Measurements from ENCODE around the gene ID3. TPM values are rescaled to one million over a fixed set of nuclear protein-coding genes. Genes with fewer than 3 reads are reported as not detected.

ID3 gene
- total RNA-seq, 1 donor from 2014 or later, result 91.4 TPM

GRCh38 chr1:23563755-23564374, 4.6 kb upstream of the ID3 start:
- Histone ChIP-seq H3K27ac (ENCODE audit: low read depth, low read length) (peak overlapping the region; percentile 97), H3K4me3 (ENCODE audit: insufficient read depth, low read depth, low read length) (no peak overlapping the region), H3K36me3 (ENCODE audit: insufficient read depth, low read length) (no peaks in the 10 kb centered on the region), H3K9ac (ENCODE audit: low read length) (peak overlapping the region; percentile 99), H2AFZ (ENCODE audit: low read depth, low read length) (no peak overlapping the region), H3K9me3 (ENCODE audit: insufficient read depth, low read depth, low read length) (no peaks in the 10 kb centered on the region), H3K4me1 (ENCODE audit: insufficient read depth, low read length) (peaks cover 49% of the 10 kb centered on the region), H3K4me2 (ENCODE audit: low read length) (no peak overlapping the region), H4K20me1 (ENCODE audit: insufficient read depth, low read length) (peaks cover 3% of the 10 kb centered on the region), H3K79me2 (ENCODE audit: insufficient read depth, low read length) (peaks cover 13% of the 10 kb centered on the region), H3K27me3 (ENCODE audit: insufficient read depth, low read length) (no peaks in the 10 kb centered on the region)
- Mint-ChIP-seq H3K27me3 (ENCODE audit: low read depth, unreplicated experiment) (no peaks in the 10 kb centered on the region), H3K27ac (ENCODE audit: unreplicated experiment) (peak overlapping the region; percentile 95), H3K4me3 (ENCODE audit: unreplicated experiment) (no peak overlapping the region), H3K4me1 (ENCODE audit: low read depth, unreplicated experiment) (peaks cover 39% of the 10 kb centered on the region), H3K9me3 (ENCODE audit: unreplicated experiment) (no peaks in the 10 kb centered on the region), H3K36me3 (ENCODE audit: low read depth, unreplicated experiment) (no peaks in the 10 kb centered on the region)
- TF ChIP-seq, protein P1, sequence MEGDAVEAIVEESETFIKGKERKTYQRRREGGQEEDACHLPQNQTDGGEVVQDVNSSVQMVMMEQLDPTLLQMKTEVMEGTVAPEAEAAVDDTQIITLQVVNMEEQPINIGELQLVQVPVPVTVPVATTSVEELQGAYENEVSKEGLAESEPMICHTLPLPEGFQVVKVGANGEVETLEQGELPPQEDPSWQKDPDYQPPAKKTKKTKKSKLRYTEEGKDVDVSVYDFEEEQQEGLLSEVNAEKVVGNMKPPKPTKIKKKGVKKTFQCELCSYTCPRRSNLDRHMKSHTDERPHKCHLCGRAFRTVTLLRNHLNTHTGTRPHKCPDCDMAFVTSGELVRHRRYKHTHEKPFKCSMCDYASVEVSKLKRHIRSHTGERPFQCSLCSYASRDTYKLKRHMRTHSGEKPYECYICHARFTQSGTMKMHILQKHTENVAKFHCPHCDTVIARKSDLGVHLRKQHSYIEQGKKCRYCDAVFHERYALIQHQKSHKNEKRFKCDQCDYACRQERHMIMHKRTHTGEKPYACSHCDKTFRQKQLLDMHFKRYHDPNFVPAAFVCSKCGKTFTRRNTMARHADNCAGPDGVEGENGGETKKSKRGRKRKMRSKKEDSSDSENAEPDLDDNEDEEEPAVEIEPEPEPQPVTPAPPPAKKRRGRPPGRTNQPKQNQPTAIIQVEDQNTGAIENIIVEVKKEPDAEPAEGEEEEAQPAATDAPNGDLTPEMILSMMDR (IDR thresholded peaks at IDR 0.05; ENCODE audit: insufficient read depth, low read depth, low read length), result no peak
- TF ChIP-seq EZH2 (IDR thresholded peaks at IDR 0.05; ENCODE audit: insufficient read depth, low read length), result no peak
- DNase-seq (ENCODE audit: low read depth), result no peak
- no peak for FAIRE-seq

DNA sequence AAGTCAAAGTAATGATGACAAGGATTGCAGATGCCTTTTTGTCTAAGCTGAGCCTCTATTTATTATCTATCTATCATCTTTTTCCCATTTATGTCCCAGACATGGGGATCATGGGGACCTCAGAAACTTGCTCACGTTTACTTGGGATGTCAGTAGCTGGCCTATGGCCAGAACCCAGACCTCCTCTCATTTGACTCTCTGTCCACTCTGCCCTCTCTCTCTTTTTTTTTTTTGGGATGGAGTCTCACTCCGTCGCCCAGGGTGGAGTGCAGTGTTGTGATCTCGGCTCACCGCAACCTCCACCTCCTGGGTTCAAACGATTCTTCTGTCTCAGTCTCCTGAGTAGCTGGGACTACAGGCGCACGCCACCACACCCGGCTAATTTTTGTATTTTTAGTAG, 3.7 kb upstream of the ID3 start:
- H3K9me3 ChIP-seq (ENCODE audit: insufficient read depth, low read depth, low read length), result no peaks in the 10 kb centered on the region
- TF ChIP-seq EZH2 (IDR thresholded peaks at IDR 0.05; ENCODE audit: insufficient read depth, low read length), result no peak
- TF ChIP-seq, protein P1 (IDR thresholded peaks at IDR 0.05; ENCODE audit: insufficient read depth, low read depth, low read length), result no peak
- Mint-ChIP-seq H3K36me3 (ENCODE audit: low read depth, unreplicated experiment) (no peaks in the 10 kb centered on the region), H3K4me1 (ENCODE audit: low read depth, unreplicated experiment) (peaks cover 34% of the 10 kb centered on the region), H3K4me3 (ENCODE audit: unreplicated experiment) (peak overlapping the region; percentile 43), H3K27ac (ENCODE audit: unreplicated experiment) (peak overlapping the region; percentile 95), H3K9me3 (ENCODE audit: unreplicated experiment) (no peaks in the 10 kb centered on the region), H3K27me3 (ENCODE audit: low read depth, unreplicated experiment) (no peaks in the 10 kb centered on the region)
- H3K4me2 ChIP-seq (ENCODE audit: low read length), result peak overlapping the region; percentile 89
- H3K27me3 ChIP-seq (ENCODE audit: insufficient read depth, low read length), result no peaks in the 10 kb centered on the region
- peaks cover 44% of the 10 kb centered on the region for H3K4me1 ChIP-seq (ENCODE audit: insufficient read depth, low read length)
- peak overlapping the region; percentile 97 for H3K27ac ChIP-seq (ENCODE audit: low read depth, low read length)
- peak overlapping the region; percentile 99 for H3K9ac ChIP-seq (ENCODE audit: low read length)
- DNase-seq (ENCODE audit: low read depth) (no peak), FAIRE-seq (no peak)
- no peak overlapping the region for H2AFZ ChIP-seq (ENCODE audit: low read depth, low read length)
- peaks cover 21% of the 10 kb centered on the region for H3K79me2 ChIP-seq (ENCODE audit: insufficient read depth, low read length)
- H3K36me3 ChIP-seq (ENCODE audit: insufficient read depth, low read length), result no peaks in the 10 kb centered on the region
- peaks cover 12% of the 10 kb centered on the region for H4K20me1 ChIP-seq (ENCODE audit: insufficient read depth, low read length)
- H3K4me3 ChIP-seq (ENCODE audit: insufficient read depth, low read depth, low read length), result no peak overlapping the region

All from astrocyte (in vitro differentiated cells and primary cell).